Liver (tissue), 9 donors: ENCODE measurements around the gene CRYBA2. TPM values are rescaled to one million over a fixed set of nuclear protein-coding genes. Genes with fewer than 3 reads are reported as not detected.

Source experiments
- DNase-seq: peaks from one replicate; pipeline ENCODE4 v3.0.0-alpha.2; 2017; ENCODE audit warnings: low spot score
- H3K27ac ChIP-seq, 2 donors: one replicate each; pipeline ENCODE4 v1.7.0; 2013; ENCODE audit warnings: inconsistent platforms in 2 of 2, low read length in 2 of 2, control low read depth in 1 of 2, low read depth in 1 of 2, mild to moderate bottlenecking in 1 of 2
- H3K27me3 ChIP-seq, 4 donors: one replicate each; pipeline versions ENCODE4 v1.6.1 to v1.7.0; 2013; ENCODE audit warnings: low read length in 3 of 4, inconsistent platforms in 1 of 4, mild to moderate bottlenecking in 1 of 4, moderate library complexity in 1 of 4; ENCODE audit not compliant: control insufficient read depth in 4 of 4, insufficient read depth in 4 of 4
- H3K36me3 ChIP-seq, 4 donors: one replicate each; pipeline versions ENCODE4 v1.6.1 to v1.7.0; 2013; ENCODE audit warnings: low read length in 3 of 4, mild to moderate bottlenecking in 3 of 4, low read depth in 1 of 4, moderate library complexity in 1 of 4; ENCODE audit not compliant: control insufficient read depth in 4 of 4, insufficient read depth in 3 of 4
- H3K4me1 ChIP-seq, 4 donors: one replicate each; pipeline versions ENCODE4 v1.6.1 to v1.7.0; 2013; ENCODE audit warnings: low read length in 3 of 4, mild to moderate bottlenecking in 3 of 4, moderate library complexity in 1 of 4; ENCODE audit not compliant: control insufficient read depth in 4 of 4, insufficient read depth in 4 of 4
- H3K4me3 ChIP-seq, 3 donors: one replicate each; pipeline versions ENCODE4 v1.6.1 to v1.7.0; 2013; ENCODE audit warnings: low read length in 3 of 3, control low read depth in 1 of 3, low read depth in 1 of 3, mild to moderate bottlenecking in 1 of 3
- H3K9ac ChIP-seq, 2 donors: one replicate each; pipeline ENCODE4 v1.7.0; 2013; ENCODE audit warnings: low read length in 2 of 2, mild to moderate bottlenecking in 2 of 2, moderate library complexity in 2 of 2, control low read depth in 1 of 2, low read depth in 1 of 2
- H3K9me3 ChIP-seq, 4 donors: one replicate each; pipeline versions ENCODE4 v1.6.1 to v1.7.0; 2013; ENCODE audit warnings: low read length in 3 of 4; ENCODE audit not compliant: control insufficient read depth in 4 of 4
- CTCF ChIP-seq: fragments of 150-350 bp; IDR thresholded peaks from 2 replicates; pipeline ENCODE4 v1.5.1; 2017; ENCODE audit warnings: improper control_type of control experiment, low read depth, low read length; ENCODE audit not compliant: missing input control
- FOXA1 ChIP-seq: IDR thresholded peaks from 2 replicates; pipeline ENCODE4 v1.6.1; 2016; ENCODE audit warnings: antibody characterized with exemption
- FOXA2 ChIP-seq: IDR thresholded peaks from 2 replicates; pipeline ENCODE4 v1.6.1; 2016; ENCODE audit warnings: antibody characterized with exemption
- GABPA ChIP-seq, 2 donors: IDR thresholded peaks in 1 of 2; conservative IDR thresholded peaks in 1 of 2; 2 replicates each; pipeline ENCODE4 v1.6.1; 2016; ENCODE audit warnings: antibody characterized with exemption in 2 of 2, mild to moderate bottlenecking in 1 of 2, moderate library complexity in 1 of 2
- HNF4A ChIP-seq, 2 donors: conservative IDR thresholded peaks; 2 replicates each; pipeline ENCODE4 v1.6.1; 2016; ENCODE audit warnings: antibody characterized with exemption in 2 of 2, mild to moderate bottlenecking in 2 of 2
- HNF4G ChIP-seq: IDR thresholded peaks from 2 replicates; pipeline ENCODE4 v1.6.1; 2016; ENCODE audit warnings: antibody characterized with exemption
- JUND ChIP-seq, 2 donors: IDR thresholded peaks; 2 replicates each; pipeline ENCODE4 v1.6.1; 2016; ENCODE audit warnings: antibody characterized with exemption in 2 of 2
- MAX ChIP-seq: IDR thresholded peaks from 2 replicates; pipeline ENCODE4 v1.6.1; 2016; ENCODE audit warnings: antibody characterized with exemption
- NR2F2 ChIP-seq: IDR thresholded peaks from 2 replicates; pipeline ENCODE4 v1.6.1; 2016; ENCODE audit warnings: antibody characterized with exemption
- REST ChIP-seq: IDR thresholded peaks from 2 replicates; pipeline ENCODE4 v1.6.1; 2016; ENCODE audit warnings: antibody characterized with exemption, mild to moderate bottlenecking
- TAF1 ChIP-seq: conservative IDR thresholded peaks from 2 replicates; pipeline ENCODE4 v1.6.1; 2016; ENCODE audit warnings: antibody characterized with exemption, mild to moderate bottlenecking
- YY1 ChIP-seq: IDR thresholded peaks from 2 replicates; pipeline ENCODE4 v1.6.1; 2016; ENCODE audit warnings: antibody characterized with exemption, mild to moderate bottlenecking
- ZBTB33 ChIP-seq: IDR thresholded peaks from 2 replicates; pipeline ENCODE4 v1.6.1; 2016; ENCODE audit warnings: antibody characterized with exemption
- WGBS: extraction: QIAGEN DNeasy Blood & Tissue Kit; methylation state at CpG from one replicate; pipeline ENCODE4 v1.1.7; 2013; 5-methylcytosine and 5-hydroxymethylcytosine counted together
- polyA plus RNA-seq, 2 donors: library from polyadenylated mRNA; stranded (reverse) in 1 of 2; unstranded in 1 of 2; fragments of 200-250 nt in 1 of 2; fragments of >200 nt in 1 of 2; fragmentation: Nextera tagmentation in 1 of 2; extraction: Ambion mirVana in 1 of 2; gene quantifications; one replicate each; pipeline versions ENCODE4 v1.2.1 to v1.2.3, GENCODE V29; 2013 to 2015
- total RNA-seq, 2 donors: library from RNA; depleted of rRNA; stranded (reverse); fragments of >200 nt; gene quantifications; one replicate each; pipeline ENCODE4 v1.2.3, GENCODE V29; 2014
- donor health status: healthy.
- donor health status: healthy.
- donor health status: healthy.
- donor health status: healthy.
- donor health status: healthy.

The CRYBA2 gene
- total and polyA plus RNA-seq, 4 donors = not detected

DNA sequence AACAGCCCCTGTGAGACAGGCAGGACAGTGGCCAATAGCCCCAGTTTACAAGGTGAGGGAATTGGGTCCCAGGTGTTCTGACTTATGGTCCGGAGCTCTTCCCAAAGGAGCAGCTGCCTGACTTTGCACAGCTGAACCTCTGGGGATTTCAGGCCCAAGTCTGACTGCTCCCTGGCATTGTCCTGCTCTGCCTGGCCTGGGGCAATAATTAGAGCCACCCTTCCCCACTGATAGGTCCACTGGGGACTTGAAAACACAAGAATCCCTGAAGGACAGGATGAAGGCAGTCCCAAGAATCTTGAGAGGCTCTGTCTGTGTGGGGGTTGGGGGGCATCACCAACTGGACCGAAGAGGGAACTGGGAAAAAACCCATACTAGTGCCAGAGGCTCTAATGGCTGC, 4.6 kb downstream of the CRYBA2 start:
- no peak for DNase-seq
- Histone ChIP-seq H3K27ac (no peak overlapping the region), H3K4me3 (no peak overlapping the region), H3K9ac (no peak overlapping the region), H3K36me3 (no peaks in the 10 kb centered on the region), H3K9me3 (no peaks in the 10 kb centered on the region), H3K4me1 (peaks cover 9 to 17% (median 11%) of the 10 kb centered on the region in 4 donors), H3K27me3 (peaks cover 5 to 26% (median 18%) of the 10 kb centered on the region in 4 donors)
- TF ChIP-seq NR2F2 (no peak), HNF4A (conservative IDR thresholded peaks at IDR 0.05) (no peak), FOXA1 (no peak), MAX (no peak), ZBTB33 (no peak), JUND (IDR thresholded peaks at IDR 0.05) (no peak), TAF1 (no peak), FOXA2 (no peak), YY1 (no peak)
- WGBS = 55% methylated on average over 2 of the region's 2 CpGs

DNA sequence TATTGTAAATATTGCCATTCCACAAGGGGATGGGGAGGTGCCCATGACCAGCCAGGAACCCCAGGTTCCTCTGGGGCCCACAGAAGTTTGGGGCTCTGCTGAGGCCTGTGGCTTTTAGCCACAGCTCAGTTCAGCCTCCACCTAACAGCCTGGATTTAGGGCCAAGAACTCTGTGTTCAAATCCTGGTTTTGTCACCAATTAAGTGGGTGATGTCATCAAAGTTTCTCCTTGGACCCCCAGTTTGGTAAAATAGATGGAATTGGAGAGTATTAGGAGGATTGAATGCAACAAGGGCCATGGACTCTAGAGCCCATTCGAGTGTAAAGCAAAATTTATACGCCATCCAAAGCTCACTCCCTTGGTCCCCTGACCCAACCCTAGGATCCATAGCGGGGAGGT, 5.1 kb downstream of the CRYBA2 start:
- Histone ChIP-seq H3K4me1 (peaks cover 4 to 12% (median 6%) of the 10 kb centered on the region in 4 donors), H3K36me3 (no peaks in the 10 kb centered on the region), H3K27ac (no peak overlapping the region), H3K4me3 (no peak overlapping the region), H3K9me3 (no peaks in the 10 kb centered on the region), H3K9ac (no peak overlapping the region), H3K27me3 (peaks cover 9 to 26% (median 19%) of the 10 kb centered on the region in 4 donors)
- 52% methylated on average over 3 of the region's 3 CpGs for WGBS
- no peak for TF ChIP-seq GABPA (IDR thresholded peaks at IDR 0.05 in 1 of 2, conservative IDR thresholded peaks at IDR 0.05 in 1 of 2)
- TF ChIP-seq HNF4G = no peak
- no peak for TF ChIP-seq ZBTB33
- no peak for TF ChIP-seq FOXA1
- no peak for TF ChIP-seq CTCF
- no peak for TF ChIP-seq REST
- no peak for TF ChIP-seq JUND (IDR thresholded peaks at IDR 0.05)
- no peak for DNase-seq
